GM21576 (cell line): ENCODE data around the gene MFAP2.

Experiments
- ATAC-seq: cut with Tn5 transposase; IDR thresholded peaks from one replicate; pipeline ENCODE4 v1.9.1; 2021; ENCODE audit warnings: mild to moderate bottlenecking, moderate library complexity; ENCODE audit not compliant: unreplicated experiment

The MFAP2 gene, protein sequence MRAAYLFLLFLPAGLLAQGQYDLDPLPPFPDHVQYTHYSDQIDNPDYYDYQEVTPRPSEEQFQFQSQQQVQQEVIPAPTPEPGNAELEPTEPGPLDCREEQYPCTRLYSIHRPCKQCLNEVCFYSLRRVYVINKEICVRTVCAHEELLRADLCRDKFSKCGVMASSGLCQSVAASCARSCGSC

DNA sequence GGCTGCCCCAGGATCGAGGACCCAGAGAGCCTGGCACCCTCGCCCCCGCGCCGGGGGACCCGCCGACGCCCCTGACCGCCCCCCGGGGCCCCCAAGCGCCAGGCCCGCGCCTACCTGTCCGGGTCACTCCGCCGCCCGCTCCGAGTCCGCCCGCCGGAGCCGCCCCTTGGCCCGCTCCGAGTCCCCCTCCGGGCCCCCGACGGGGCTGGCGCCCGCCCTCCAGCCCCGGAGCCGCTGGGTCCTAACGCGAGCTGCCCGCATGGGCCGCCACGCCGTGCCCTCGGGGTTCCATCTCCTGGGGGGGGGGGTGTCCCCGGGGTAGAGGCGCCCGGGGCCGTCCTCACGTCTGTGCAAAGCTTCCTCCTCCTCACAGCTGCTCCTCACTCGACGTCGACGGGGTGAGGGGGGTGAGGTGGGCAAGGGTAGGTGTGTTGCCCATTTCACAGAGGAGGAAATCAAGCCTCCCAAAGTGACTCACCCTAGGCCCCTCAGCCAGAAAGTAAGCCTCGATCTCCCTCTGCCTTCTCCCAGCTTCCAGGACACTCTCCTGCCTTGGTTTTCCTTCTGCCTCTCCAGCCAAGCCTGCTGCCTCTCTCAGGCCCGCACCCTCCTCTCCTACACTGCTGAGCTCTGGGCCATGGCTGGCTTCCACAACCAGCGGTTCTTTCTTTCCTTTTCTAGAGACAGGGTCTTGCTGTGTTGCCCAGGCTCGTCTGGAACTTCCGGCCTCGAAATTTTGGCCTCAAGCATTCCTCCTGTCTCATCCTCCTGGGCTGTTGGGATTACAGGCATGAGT is at the start of gene MFAP2:
Gene MFAP2 (minus strand): TSS at position 148 of the 796 bp plus-strand sequence. CDS start 2,347 bp downstream, outside the sequence.
- no peak for ATAC-seq

DNA sequence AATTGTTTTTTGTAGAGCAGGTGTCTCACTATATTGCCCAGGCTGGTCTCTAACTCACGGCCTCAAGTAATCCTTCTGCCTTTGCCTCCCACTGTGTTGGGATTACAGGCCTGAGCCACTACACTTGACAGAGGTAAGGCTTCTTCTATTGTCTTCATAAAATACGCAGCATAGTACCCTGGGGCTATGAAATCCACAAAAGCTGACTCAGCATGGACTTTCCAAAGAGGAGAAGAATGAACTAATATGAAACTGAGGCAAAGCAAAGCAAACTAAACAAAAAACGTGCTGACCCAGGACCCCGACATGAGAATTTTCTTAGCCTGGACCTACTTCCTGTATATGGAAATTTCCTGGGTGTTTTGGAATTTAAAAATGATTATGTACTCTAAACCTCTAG is 49.8 kb upstream of the MFAP2 start:
- no peak for ATAC-seq

DNA sequence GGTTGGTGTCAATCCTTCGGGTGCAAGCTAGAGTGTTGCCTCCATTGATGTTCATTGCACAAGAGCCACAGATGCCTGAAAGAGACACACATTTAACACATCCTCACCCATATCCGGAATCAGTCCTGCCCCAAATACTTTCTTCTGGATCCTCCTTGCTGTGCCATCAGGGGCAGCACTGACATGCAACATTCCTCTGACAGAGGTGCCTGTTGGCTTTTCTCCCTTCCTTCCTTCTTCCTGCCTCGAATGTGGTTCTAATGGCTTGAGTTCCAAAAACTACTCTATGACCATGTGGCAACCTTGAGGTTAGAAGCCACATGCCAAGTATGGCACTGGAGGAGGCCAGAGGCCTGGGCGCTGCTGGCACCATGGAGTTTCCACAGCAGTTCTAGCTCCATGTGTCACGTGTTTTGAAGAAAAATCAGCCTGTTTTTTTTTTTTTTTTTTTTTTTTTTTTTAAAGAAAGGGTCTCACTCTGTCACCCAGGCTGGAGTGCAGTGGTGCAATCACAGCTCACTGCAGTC is 48.3 kb upstream of the MFAP2 start:
- no peak for ATAC-seq

DNA sequence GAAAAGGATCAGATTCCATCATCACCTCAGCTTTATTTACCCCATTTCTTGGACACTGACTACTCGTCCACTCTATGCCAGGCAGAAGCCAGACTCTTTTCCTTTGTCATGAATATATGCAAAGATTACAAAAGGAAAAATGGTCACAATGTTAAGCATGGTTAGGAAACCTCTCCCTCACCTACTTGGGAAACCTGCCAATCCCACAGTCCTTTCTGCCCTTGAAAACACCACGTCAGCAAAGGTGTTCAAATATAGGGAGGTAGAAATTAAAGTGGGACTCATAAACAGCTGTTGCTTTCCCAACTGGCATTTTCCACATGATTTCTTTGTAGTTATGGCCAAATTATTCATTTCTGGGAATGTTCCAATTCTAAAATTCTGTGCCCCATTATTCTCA is 47.5 kb upstream of the MFAP2 start:
- no peak for ATAC-seq

DNA sequence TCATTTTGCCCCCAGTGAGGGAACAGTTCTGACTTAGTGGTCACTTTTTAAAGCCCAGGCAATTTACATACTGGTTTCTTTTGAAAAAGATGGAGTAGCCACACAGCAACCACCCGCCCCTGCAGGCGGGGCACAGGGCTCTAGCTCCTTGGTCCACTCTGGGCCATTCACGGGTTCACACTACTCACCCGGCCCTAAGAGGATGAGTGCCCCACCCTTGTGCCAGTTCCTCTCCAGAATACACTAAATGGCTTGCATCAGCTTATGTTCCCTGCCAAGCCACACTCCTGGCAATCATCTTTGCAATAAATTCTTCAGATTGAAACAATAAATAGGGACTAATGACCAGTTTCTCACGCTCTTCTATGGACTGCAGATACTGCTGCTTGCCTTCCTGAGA is 47.0 kb upstream of the MFAP2 start:
- ATAC-seq, result no peak

DNA sequence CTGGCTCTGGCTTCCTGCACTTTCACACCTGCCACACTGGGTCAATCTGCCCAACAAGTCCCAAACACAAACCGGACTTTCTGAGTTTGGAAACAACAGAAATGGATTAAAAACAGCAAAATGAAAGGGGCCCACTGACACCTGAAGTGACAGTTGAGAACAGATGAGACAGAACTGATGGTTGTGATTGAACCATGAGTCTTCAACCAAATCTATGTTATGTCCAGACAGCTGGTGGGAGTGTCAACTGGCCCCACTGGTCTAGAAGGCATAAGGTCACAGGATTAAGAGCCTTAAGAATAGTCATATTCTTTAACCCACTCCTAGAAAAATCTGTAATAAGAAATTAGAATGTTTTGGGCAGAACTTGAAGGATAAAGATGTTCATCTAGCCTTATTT is 44.3 kb upstream of the MFAP2 start:
- ATAC-seq, result no peak

DNA sequence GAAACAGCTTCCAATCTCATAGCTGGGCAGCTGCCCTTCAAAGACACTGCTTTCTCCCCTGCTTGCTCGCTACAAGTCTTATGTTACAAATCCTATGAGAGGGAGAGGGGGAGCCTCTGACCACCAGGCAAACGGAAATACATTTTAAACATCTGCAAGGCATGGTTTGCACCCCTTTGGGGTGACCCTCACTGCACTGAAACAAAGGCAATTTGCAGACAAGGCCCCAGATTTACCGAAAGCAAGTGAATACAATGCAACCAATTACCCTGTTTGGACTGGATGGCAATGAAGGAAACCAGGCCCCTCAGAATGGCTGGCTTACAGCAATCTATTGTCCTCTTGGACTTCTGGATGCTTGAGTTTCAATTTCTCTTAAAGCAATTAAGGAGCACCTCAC is 43.2 kb upstream of the MFAP2 start:
- ATAC-seq, result no peak

DNA sequence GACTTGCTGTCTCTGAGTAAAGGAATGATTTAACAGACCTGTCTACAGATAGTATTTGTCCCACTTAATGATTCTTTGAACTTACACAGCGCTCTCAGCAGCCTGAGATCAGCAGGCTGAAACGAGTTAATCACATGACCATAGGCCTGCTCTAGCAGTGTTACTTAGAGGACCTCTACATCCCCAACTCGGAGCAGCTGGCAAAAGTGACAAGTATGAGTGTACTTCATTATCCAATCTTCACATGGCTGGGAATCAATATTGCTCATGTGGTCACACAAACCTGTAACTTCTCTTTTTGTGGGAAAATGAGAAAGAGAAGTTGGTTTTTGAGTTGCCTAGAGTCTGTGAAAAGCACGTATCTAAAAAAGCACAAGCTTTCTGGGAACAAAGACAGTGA is 42.7 kb upstream of the MFAP2 start:
- no peak for ATAC-seq

DNA sequence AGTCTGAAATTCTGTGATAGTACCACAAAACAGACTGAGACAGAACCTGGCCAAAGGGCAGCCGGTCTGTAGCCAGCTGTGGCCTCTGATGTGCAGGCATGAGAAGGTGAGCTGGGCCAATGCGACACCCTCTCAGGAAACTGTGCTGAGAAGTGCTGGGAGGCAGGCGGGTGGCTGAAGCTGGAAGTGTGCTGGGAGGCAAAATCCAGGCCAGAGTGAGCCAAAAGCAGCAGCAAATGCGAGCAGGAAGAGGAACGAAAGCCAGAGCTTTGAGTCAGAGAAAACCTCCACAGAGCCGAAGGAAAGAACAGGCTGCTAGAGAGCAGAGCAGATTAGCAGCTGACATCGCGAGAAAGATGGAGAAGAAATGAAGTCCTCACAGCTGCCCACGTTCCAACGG is 41.5 kb upstream of the MFAP2 start:
- no peak for ATAC-seq

DNA sequence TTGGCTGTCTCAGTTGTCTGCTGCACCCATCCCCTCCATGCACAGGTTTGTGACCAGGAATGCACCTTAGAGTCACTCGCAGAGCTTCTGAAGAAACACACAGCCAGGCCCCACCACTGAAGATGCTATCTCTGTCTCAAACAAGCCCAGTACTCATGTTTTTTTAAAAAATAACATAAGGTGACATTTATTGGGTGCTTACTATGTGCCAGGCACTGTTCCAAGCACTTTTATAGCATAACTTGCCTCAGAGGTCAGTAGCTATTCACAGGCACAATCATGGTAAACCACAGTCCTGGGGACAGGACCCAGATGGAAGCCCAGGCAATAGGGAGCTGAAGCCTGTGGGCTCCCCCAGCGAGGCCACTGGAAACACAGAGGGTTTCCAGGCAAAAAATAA is 40.1 kb upstream of the MFAP2 start:
- no peak for ATAC-seq

DNA sequence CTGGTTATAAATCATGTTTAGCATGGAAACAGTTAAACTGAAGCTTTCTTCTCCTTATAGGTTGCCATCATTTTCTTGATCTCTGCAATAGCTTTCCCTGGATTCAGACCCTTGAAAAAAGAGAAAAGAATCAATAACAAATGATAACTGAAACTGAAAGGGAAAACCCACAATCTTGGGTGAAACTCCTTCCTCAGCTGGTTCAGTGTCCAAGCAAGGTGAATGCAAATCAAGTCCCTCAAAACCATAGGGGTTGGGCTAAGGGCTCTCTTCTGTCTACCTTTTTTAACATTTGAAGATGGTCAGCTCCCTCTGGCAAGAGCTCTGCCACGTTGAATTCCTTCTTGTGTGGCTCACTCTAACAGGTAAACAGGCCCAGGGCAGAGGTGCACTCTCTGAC is 38.4 kb upstream of the MFAP2 start:
- no peak for ATAC-seq

DNA sequence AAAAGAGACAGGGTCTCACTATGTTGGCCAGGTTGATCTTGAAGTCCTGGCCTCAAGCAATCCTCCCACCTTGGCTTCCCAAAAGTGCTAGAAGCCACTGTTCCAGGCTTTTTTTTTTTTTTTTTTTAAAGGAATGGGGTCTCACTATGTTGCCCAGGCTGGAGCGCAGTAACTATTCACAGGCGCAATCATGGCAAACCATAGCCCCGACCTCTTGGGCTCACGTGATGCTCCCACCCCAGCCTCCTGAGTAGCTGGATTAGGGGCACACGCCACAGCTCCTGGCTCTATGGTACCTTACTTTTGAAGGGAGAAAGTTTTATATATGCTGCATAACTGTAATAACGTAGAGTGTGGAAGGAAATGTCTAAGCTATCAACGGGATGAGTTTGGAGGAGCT is 37.0 kb upstream of the MFAP2 start:
- no peak for ATAC-seq

DNA sequence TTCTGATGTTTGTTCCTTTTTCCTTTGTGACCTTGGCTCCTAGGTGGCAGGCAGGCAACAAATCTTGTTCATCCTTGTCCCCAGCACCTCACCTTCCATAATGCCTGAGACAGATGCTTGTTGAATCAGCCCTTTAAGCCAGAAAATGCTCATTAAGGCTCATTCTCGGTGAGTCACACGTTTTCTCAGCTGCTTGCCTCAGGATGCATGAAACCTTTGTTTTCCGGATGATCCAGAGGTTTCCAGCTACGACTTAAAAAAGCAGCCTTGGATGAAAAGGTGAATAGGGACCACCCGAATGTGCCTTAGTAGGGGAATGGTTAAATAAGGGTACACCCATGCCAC is 35.9 kb upstream of the MFAP2 start:
- no peak for ATAC-seq

DNA sequence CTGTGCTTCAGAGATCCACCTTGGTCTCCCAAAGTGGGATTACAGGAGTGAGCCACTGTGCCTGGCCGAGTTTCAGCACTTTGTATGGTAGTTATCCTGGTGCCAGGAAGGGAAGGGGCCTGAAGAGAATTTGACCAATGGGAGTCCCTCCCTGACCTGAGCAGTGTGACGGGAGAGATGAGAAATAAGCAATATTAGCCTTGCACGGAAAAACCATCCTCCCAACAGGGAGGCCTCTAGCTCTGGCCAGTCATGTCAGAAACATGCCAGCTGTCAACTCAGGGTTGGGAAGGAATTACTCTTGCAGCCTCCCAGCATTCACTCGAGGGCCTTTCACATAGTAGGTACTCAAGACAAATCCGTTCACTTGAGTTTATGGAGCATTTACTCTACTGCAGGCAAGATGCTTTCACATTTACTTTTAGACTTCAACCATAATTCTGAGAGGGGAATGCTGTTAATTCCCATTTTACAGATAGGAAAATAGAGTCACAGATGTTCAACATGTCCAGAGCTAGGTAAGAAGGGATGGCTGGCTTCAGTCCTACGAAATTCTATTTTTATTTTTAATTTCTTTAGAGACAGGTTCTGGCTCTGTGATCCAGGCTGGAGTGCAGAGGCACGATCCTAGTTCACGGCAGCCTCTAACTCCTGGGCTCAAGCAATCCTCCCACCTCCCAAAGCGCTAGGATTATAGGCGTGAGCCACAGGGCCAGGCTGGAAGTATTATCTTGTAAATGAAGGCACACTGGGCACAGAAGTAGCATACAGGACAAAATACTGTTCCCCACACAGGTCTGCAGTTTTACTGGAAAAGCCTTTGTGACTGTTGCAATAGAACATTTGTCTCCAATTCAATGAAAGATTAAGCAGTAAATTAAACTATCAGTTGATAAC is 34.5 kb upstream of the MFAP2 start:
- ATAC-seq, result no peak

DNA sequence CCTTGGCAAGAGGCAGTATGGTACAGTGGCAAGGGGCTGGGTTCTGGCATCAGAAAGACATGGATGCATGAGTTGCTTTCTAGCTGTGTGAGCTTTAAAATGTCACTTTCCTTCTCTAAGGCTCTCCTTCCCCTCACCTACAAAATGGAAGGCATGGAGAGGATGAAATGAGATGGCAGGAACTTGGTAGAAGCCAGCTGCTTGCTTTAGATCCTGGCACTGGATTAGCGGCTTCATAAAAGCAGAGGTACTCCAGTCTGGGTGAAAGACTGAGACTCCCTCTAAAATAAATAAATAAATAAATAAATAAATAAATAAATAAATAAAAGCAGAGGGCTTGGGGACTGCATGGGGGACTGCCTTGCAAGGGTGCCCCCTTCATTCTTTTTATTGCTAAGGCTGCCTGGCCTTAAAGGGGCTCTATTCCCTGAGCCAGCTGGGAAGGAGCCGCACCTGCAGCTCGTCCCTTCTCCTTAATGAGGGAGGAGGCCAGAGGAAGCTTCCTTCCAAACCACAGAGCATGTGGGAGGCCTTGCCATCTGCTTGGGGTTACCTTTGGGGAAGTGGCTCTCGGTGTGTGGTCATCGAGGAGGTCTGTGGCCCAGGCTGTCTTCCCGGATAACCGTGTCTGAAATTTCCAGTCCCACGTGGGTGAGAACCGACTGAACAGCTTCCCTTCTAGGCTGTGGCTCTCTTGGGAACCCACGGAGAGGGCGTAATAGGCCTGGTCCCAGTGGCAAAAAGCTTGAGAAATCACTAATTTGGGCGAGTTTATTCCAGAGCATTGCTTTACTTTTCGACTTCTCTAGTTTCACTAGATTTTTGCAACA is 33.3 kb upstream of the MFAP2 start:
- no peak for ATAC-seq

DNA sequence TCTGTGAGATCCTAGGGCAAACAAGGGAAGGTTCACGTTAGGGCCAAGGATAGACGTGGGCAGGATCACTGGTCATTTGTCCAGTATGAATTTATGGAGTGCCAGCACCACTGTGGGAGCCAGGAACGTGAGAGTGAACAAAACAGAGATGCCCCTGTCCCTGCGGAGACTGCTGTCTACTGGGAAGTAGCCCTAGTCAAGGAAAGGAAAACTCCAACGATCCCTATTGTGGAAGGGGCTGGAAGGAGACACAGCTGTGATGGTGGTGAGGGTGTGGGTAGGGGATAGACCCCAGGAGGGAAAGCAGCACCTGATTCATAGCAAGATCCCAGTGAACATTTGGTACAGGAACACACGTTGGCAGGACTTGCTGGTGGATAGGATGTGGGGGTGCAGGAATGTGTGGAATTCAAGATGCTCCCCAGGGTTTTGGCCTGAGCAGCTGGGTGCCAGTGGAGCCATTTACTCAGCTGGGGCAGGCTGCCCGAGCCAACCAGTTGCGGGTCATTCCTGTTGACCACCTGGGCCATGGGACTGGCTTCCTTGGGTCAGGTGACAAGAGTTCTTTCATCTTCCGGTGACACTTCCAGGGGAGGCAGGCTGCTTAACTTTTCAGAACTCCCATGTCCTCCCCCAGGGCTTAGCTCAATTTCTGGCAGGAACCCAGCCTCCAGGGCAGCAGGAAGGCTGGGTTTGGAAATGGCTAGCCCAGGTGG is 32.5 kb upstream of the MFAP2 start:
- ATAC-seq, result no peak

DNA sequence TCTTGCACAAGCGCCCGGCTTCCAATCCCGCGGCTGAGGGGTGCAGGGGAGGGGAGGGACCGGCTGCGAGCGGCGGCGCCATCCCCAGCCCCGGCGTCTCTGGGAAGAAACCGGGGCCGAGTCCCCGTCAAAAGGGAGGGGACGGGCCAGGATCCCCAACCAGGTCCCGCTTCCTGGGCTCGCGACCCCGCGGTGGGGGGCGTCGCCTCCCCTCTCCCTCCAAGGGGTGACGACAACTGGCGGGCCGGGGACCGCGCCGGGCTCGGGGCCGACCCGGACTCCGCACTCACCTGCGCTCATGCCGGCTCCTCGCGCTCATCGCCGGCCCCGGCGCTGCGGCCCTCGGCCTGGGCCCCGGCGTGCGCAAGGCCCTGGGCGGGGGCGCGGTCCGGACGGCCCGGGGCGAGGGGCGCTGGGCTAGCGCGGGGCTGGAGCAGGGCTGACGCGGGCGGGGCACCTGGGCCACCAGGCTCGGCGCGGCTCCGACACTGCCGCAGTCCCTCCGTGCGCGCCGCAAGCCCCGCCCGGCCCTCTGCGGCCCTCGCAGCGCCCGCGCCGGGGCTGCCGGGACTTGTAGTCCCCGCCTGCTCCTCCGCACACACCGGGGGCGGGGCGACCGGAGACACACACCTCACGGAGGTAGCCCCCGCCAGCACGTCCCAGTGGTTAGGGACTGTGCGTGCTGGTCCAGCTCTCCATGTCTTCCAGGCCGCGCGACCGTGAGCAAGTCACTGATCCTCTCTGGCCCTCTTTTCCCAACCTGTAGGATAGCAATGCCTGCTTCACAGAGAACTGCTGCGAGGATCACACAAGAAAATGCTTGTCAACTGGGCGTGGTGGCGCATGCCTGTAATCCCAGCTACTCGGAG is 31.3 kb upstream of the MFAP2 start, which contains the start of gene ATP13A2:
Gene ATP13A2 (minus strand): TSS at position 490 of the 869 bp plus-strand sequence. CDS start 190 bp downstream, at position 300.
- peak; percentile 79 for ATAC-seq

DNA sequence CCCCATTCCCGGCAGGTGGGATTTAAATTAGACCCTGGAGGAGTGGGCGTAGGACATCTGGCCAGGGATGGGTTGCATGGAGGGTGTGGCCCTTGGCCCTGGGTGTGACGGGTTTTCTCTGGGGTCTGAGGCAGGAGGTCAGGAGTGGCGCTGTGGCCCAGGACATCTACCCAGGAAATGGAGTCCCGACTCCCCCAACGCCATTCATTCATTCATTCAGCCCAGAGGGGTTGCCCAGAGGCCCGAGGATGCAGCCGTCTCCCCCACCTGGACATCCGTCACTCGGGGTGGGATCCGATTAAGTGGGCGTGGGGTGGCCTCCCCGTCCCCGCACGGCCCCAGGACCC is 30.6 kb upstream of the MFAP2 start:
- ATAC-seq, result no peak

DNA sequence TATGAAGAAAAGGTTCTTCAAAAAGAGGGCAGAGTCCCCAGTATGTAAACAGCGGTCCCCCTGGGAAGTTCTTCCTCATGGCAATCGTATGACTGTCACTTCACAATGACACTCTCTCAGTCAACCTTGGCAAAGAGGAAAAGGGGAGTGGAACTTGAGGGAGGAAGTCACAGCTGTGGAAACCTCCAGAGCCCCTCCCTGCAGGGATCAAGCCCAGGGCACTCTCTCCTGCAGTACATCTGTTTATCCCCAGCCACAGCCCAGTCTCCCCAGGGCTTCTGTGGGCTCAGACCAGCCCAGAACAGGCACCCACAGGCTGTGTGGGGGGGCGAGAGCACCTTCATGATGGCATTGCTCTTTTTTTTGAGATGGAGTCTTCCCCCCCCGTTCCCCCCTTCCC is 29.3 kb upstream of the MFAP2 start:
- no peak for ATAC-seq
